Lower lobe of right lung (tissue), 2 donors: ENCODE results near the gene SBK2. TPM values are rescaled to one million over a fixed set of nuclear protein-coding genes. Genes with fewer than 3 reads are reported as not detected.

ENCODE experiments used
- ATAC-seq, 2 donors: fragments of 200-7000 bp; cut with Tn5 transposase; one replicate each; pipeline ENCODE4 v1.9.1; 2020 to 2022; ENCODE audit warnings: mild to moderate bottlenecking in 2 of 2, moderate library complexity in 2 of 2
- DNase-seq: peaks from one replicate; pipeline ENCODE4 v3.0.0-alpha.2; 2020
- H3K27ac ChIP-seq: fragments of 200-600 bp; one replicate; pipeline ENCODE4 v1.8.0; 2022
- H3K27me3 ChIP-seq: fragments of 200-600 bp; one replicate; pipeline ENCODE4 v1.8.0; 2022; ENCODE audit warnings: low read depth
- H3K36me3 ChIP-seq: fragments of 200-600 bp; one replicate; pipeline ENCODE4 v1.8.0; 2022; ENCODE audit warnings: mild to moderate bottlenecking
- H3K4me1 ChIP-seq: fragments of 200-600 bp; one replicate; pipeline ENCODE4 v1.8.0; 2022
- H3K4me3 ChIP-seq: fragments of 200-600 bp; one replicate; pipeline ENCODE4 v1.8.0; 2022; ENCODE audit warnings: mild to moderate bottlenecking
- H3K9me3 ChIP-seq: fragments of 200-600 bp; one replicate; pipeline ENCODE4 v1.8.0; 2022
- CTCF ChIP-seq: fragments of 200-600 bp; IDR thresholded peaks from one replicate; pipeline ENCODE4 v1.8.0; 2022; ENCODE audit warnings: antibody characterized with exemption, mild to moderate bottlenecking
- intact Hi-C: fragments of 100-400 bp; cut with DNase I; formaldehyde crosslinking; loops from one replicate; pipeline ENCODE4 v1.11.0; 2022
- total RNA-seq: library from RNA; stranded (reverse); fragmentation: NEBNext Ultra II Directional; extraction: Animal tissue kit (Norgen Biotek cat#: 25700); gene quantifications from one replicate; pipeline ENCODE4 v1.2.1, GENCODE V29; 2021
- donor health status: DM: no; HTN: yes; CAD: no; lungs with severe emphysema.

Gene SBK2
- total RNA-seq, 1 donor from 2014 or later: not detected

DNA sequence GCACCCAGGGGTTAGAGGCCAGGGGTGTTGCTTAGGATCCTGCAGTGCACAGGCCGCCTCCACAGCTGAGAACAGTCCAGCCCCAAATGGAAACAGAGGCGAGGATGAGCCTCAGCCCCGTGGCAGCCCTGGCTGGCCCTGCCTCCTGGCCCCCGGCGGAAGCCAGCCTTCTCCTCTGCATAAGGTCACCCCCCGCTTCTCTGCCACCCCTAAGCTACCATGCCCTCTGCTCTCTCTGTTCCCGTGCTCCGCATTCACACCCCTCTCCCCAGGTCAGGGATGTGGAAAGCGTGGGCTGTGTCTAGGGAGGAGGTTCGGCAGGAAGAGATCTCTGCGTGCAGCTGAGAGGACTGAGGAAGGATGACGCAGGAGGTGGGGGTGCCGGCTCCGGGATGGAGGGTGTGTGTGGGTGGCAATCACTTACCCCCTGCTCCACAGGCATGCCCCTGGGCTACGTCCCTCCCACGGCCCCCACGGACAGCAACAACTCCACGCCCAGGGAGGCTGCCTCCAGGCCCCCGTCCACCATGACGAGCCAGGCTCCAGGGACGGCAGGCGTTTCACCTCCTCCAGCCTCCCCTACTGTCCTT lies 42.7 kb downstream of the SBK2 start:
- Histone ChIP-seq H3K9me3 (no peaks in the 10 kb centered on the region), H3K36me3 (no peaks in the 10 kb centered on the region), H3K4me1 (peaks cover 5% of the 10 kb centered on the region), H3K4me3 (peak overlapping the region; percentile 37), H3K27ac (peak overlapping the region; percentile 58), H3K27me3 (peaks cover 15% of the 10 kb centered on the region)
- DNase-seq: peak; percentile 44
- ATAC-seq: peak; percentile 35 to 37
- no peak for TF ChIP-seq CTCF
- intact Hi-C loops: no loop called here

- ATAC-seq (peak in 1 of 2 donors; percentile 5), DNase-seq (no peak)
- Histone ChIP-seq H3K4me3 (peak overlapping the region; percentile 37), H3K27me3 (peaks cover 17% of the 10 kb centered on the region), H3K36me3 (no peaks in the 10 kb centered on the region), H3K4me1 (peaks cover 5% of the 10 kb centered on the region), H3K27ac (peak overlapping the region; percentile 58), H3K9me3 (no peaks in the 10 kb centered on the region)
- TF ChIP-seq CTCF: no peak
- intact Hi-C loops: no loop called here
Observed at GRCh38 chr19:55493645-55494171, 43.2 kb downstream of the SBK2 start.

GRCh38 chr19:55493052-55493644 lies 43.8 kb downstream of the SBK2 start:
- intact Hi-C loops: no loop called here
- H3K4me1 ChIP-seq: peaks cover 5% of the 10 kb centered on the region
- ATAC-seq (no peak), DNase-seq (no peak)
- peak overlapping the region; percentile 37 for H3K4me3 ChIP-seq
- no peaks in the 10 kb centered on the region for H3K9me3 ChIP-seq
- no peaks in the 10 kb centered on the region for H3K36me3 ChIP-seq
- H3K27ac ChIP-seq: peak overlapping the region; percentile 58
- TF ChIP-seq CTCF: no peak
- H3K27me3 ChIP-seq: peaks cover 17% of the 10 kb centered on the region

GRCh38 chr19:55492362-55492944 lies 44.5 kb downstream of the SBK2 start:
- peaks cover 17% of the 10 kb centered on the region for H3K27me3 ChIP-seq
- ATAC-seq (no peak), DNase-seq (no peak)
- H3K4me1 ChIP-seq: peaks cover 11% of the 10 kb centered on the region
- intact Hi-C loops: no loop called here
- no peak overlapping the region for H3K4me3 ChIP-seq
- no peak overlapping the region for H3K27ac ChIP-seq
- TF ChIP-seq CTCF: no peak
- H3K36me3 ChIP-seq: no peaks in the 10 kb centered on the region
- no peaks in the 10 kb centered on the region for H3K9me3 ChIP-seq

DNA sequence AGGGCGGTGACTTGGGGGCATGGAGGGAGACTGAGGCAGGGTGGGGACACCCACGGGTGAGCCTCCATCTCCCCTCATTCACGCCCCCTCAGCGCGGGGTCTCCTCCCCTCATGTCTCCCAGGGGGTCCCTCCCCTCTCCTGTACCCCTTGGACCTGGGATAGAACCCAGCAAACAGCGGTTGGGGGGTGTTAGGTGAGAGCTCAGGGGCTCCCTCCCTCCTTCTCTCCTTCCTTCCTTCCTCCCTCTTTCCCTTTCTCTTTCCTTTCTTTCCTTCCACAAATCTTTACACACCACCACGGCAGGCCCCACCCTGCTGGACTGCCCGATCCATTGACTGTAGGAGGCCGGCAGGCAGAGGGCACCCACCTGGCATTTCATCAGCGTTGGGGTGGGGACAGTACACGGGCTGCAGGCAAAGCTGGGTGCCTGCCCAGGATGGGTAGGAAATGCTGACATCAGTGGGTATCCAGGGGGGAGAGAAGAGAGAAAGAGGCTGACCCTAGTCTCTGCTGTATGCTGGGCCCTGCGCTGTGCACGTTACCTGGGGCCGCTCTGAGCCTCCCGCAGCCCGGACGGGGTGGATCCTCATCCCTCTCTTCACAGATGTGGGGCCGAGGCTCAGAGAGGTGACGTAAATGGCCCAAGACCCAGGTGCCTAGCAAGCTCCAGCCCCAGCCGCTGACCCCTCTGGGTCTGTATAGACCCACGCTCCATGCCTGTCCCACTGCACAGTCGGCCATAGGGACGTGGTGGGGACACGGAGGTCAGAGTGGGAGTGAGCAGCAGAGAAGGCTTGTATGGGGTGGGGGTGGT lies 45.2 kb downstream of the SBK2 start:
- ATAC-seq: no peak
- no peaks in the 10 kb centered on the region for H3K9me3 ChIP-seq
- peaks cover 17% of the 10 kb centered on the region for H3K27me3 ChIP-seq
- intact Hi-C loops: no loop called here
- H3K4me1 ChIP-seq: peaks cover 18% of the 10 kb centered on the region
- no peaks in the 10 kb centered on the region for H3K36me3 ChIP-seq
- no peak overlapping the region for H3K27ac ChIP-seq
- no peak for DNase-seq
- TF ChIP-seq CTCF: no peak
- no peak overlapping the region for H3K4me3 ChIP-seq
